HepG2 (cell line): Measurements from ENCODE around the gene RNF148. TPM values are rescaled to one million over a fixed set of nuclear protein-coding genes. Genes with fewer than 3 reads are reported as not detected.

Experiments
- ATAC-seq: fragments of 200-7000 bp; cut with Tn5 transposase; 3 replicates; pipeline ENCODE4 v1.9.1; 2020; ENCODE audit warnings: mild to moderate bottlenecking, moderate library complexity
- BruUV-seq: library from RNA; stranded (reverse); fragments of 400-500 nt; replicated peaks from 2 replicates; lab custom pipeline; 2021; lab: Mats Ljungman, UMichigan
- CTCF ChIA-PET: fragments of 300-600 bp; formaldehyde crosslinking; extraction: SDS; loops from one replicate; lab custom pipeline; 2021; ENCODE audit warnings: low total read pairs, inconsistent platforms, low intra/inter-chr PET ratio; lab: Yijun Ruan, JAX
- POLR2A ChIA-PET: fragments of 350-600 bp; sonication (Branson Sonifier 250); formaldehyde crosslinking; loops from one replicate; lab custom pipeline; 2020; ENCODE audit warnings: antibody characterized with exemption, inconsistent platforms; lab: Yijun Ruan, JAX
- DNase-seq: peaks from one replicate; pipeline ENCODE4 v3.0.0-alpha.2; 2015; ENCODE audit warnings: low spot score
- FAIRE-seq: peaks from 3 replicates; lab custom pipeline; 2011; peaks lifted over from hg19 to GRCh38; lab: Jason Lieb, UNC
- H2AFZ ChIP-seq: one replicate; pipeline ENCODE4 v1.6.1; 2011; ENCODE audit warnings: low read length, inconsistent platforms
- H3K27ac ChIP-seq: fragments of 300-600 bp; 3 replicates; pipeline ENCODE4 v1.8.0; 2011; ENCODE audit warnings: mixed run types, mild to moderate bottlenecking, mixed read lengths, low read length, inconsistent platforms; ENCODE audit not compliant: insufficient read depth; ENCODE audit errors: extremely low read length
- H3K27me3 ChIP-seq, 2 experiments: fragments of 200-600 bp in 1 of 2; 2 replicates in 1 of 2; 3 replicates in 1 of 2; pipeline versions ENCODE4 v1.6.0 to v1.8.0; 2011; ENCODE audit warnings: low read length in 2 of 2, mild to moderate bottlenecking in 2 of 2, moderate library complexity in 2 of 2, inconsistent platforms in 1 of 2; ENCODE audit not compliant: insufficient read depth in 2 of 2, control insufficient read depth in 1 of 2
- H3K36me3 ChIP-seq, 2 experiments: fragments of 200-600 bp in 1 of 2; replicated peaks in 1 of 2; 2 replicates in 1 of 2; 3 replicates in 1 of 2; pipeline versions ENCODE4 v1.5.1 to v1.8.0; 2011; ENCODE audit warnings: low read length in 2 of 2, inconsistent platforms in 1 of 2; ENCODE audit not compliant: insufficient read depth in 2 of 2, control insufficient read depth in 1 of 2
- H3K4me1 ChIP-seq: 2 replicates; pipeline ENCODE4 v1.5.1; 2012; ENCODE audit warnings: low read length, inconsistent platforms; ENCODE audit not compliant: insufficient read depth
- H3K4me2 ChIP-seq: 2 replicates; pipeline ENCODE4 v1.6.0; 2011; ENCODE audit warnings: low read depth, low read length, inconsistent platforms
- H3K4me3 ChIP-seq, 3 experiments: fragments of 200-600 bp in 1 of 3; sonication (generic), shearing (Covaris generic) in 1 of 3; replicated peaks in 1 of 3; 2 replicates each; pipeline ENCODE4 v1.5.1; 2011 to 2016; ENCODE audit warnings: low read length in 3 of 3, inconsistent platforms in 2 of 3, low read depth in 2 of 3, mild to moderate bottlenecking in 2 of 3, control low read depth in 1 of 3, mixed read lengths in 1 of 3; ENCODE audit not compliant: insufficient read depth in 1 of 3
- H3K79me2 ChIP-seq: one replicate; pipeline ENCODE4 v1.6.1; 2011; ENCODE audit warnings: low read length, inconsistent platforms; ENCODE audit not compliant: insufficient read depth
- H3K9ac ChIP-seq: 2 replicates; pipeline ENCODE4 v1.6.0; 2011; ENCODE audit warnings: mild to moderate bottlenecking, low read depth, low read length, inconsistent platforms; ENCODE audit not compliant: insufficient read depth
- H3K9me3 ChIP-seq: 2 replicates; pipeline ENCODE4 v1.5.1; 2012; ENCODE audit warnings: mild to moderate bottlenecking, low read length
- H4K20me1 ChIP-seq: 2 replicates; pipeline ENCODE4 v1.6.0; 2011; ENCODE audit warnings: inconsistent platforms, mild to moderate bottlenecking, low read length, moderate library complexity; ENCODE audit not compliant: insufficient read depth
- E2F5 ChIP-seq: sonication (generic); formaldehyde crosslinking; conservative IDR thresholded peaks from 2 replicates; pipeline ENCODE4 v1.4.0; 2020; ENCODE audit warnings: missing genetic modification reagents
- HIVEP1 ChIP-seq: sonication (generic); formaldehyde crosslinking; IDR thresholded peaks from 2 replicates; pipeline ENCODE4 v1.4.0; 2020; ENCODE audit warnings: mild to moderate bottlenecking, missing genetic modification reagents
- RNF2 ChIP-seq: fragments of 450-650 bp; conservative IDR thresholded peaks from 2 replicates; pipeline ENCODE4 v1.6.1; 2016; ENCODE audit warnings: low read depth
- SAFB2 ChIP-seq: sonication (generic); formaldehyde crosslinking; IDR thresholded peaks from 2 replicates; pipeline ENCODE4 v1.5.1; 2020; ENCODE audit warnings: missing genetic modification reagents, low read depth, mild to moderate bottlenecking, borderline replicate concordance
- SMAD9 ChIP-seq: sonication (generic); formaldehyde crosslinking; IDR thresholded peaks from 2 replicates; pipeline ENCODE4 v1.5.1; 2020; ENCODE audit warnings: mild to moderate bottlenecking, missing genetic modification reagents
- SUZ12 ChIP-seq: fragments of 150-350 bp; IDR thresholded peaks from 2 replicates; pipeline ENCODE4 v1.6.1; 2014; ENCODE audit warnings: low read depth, low read length
- TEAD3 ChIP-seq: optimal IDR thresholded peaks from 2 replicates; pipeline ENCODE3; 2016; ENCODE audit warnings: borderline replicate concordance
- TFDP1 ChIP-seq: IDR thresholded peaks from 2 replicates; pipeline ENCODE4 v1.6.1; 2016; ENCODE audit warnings: missing compliant biosample characterization, missing genetic modification reagents, borderline replicate concordance
- ZFP62 ChIP-seq: sonication (generic); formaldehyde crosslinking; IDR thresholded peaks from 2 replicates; pipeline ENCODE4 v1.4.0; 2020; ENCODE audit warnings: missing genetic modification reagents
- ZKSCAN5 ChIP-seq: sonication (generic); formaldehyde crosslinking; IDR thresholded peaks from 2 replicates; pipeline ENCODE4 v1.5.1; 2020; ENCODE audit warnings: mild to moderate bottlenecking, missing genetic modification reagents
- ZNF234 ChIP-seq: sonication (generic); formaldehyde crosslinking; conservative IDR thresholded peaks from 2 replicates; pipeline ENCODE4 v1.5.1; 2020; ENCODE audit warnings: mild to moderate bottlenecking, missing genetic modification reagents
- ZNF441 ChIP-seq: sonication (generic); formaldehyde crosslinking; IDR thresholded peaks from 2 replicates; pipeline ENCODE4 v1.7.0; 2021; ENCODE audit warnings: missing genetic modification reagents, borderline replicate concordance
- ZNF543 ChIP-seq: sonication (generic); formaldehyde crosslinking; IDR thresholded peaks from 2 replicates; pipeline ENCODE4 v1.4.0; 2020; ENCODE audit warnings: mild to moderate bottlenecking, missing genetic modification reagents
- WGBS: methylation state at CpG from one replicate; pipeline ENCODE4 v1.1.6; 2017; ENCODE audit warnings: low lambda C conversion rate; 5-methylcytosine and 5-hydroxymethylcytosine counted together
- in situ Hi-C: cut with HindIII; loops from 2 replicates; pipeline ENCODE4 v1.10.0; 2017; ENCODE audit warnings: low pct_unique_long_range_greater_than_20kb; ENCODE audit not compliant: extremely low pct_ligation_motif_present
- intact Hi-C: fragments of 100-400 bp; cut with micrococcal nuclease; formaldehyde crosslinking; loops from one replicate; pipeline ENCODE4 v1.10.0; 2022; ENCODE audit not compliant: unreplicated experiment
- polyA plus RNA-seq, 8 experiments: library from polyadenylated mRNA; depleted of rRNA in 3 of 8; stranded (reverse) in 7 of 8; unstranded in 1 of 8; fragments of >200 nt; fragmentation: Illumina TruSeq in 4 of 8; extraction: Trizol in 4 of 8; gene quantifications; 2 replicates each; pipeline versions ENCODE4 v1.2.1 to v1.2.3, GENCODE V29; 2011 to 2016; ENCODE audit warnings: low read depth in 4 of 8, missing spikeins in 1 of 8, mixed read lengths in 1 of 8; ENCODE audit not compliant: insufficient read depth in 1 of 8
- total RNA-seq, 5 experiments: library from RNA; depleted of rRNA; stranded (reverse); fragments of >200 nt; fragmentation: Illumina TruSeq; extraction: Trizol; gene quantifications; 2 replicates each; pipeline ENCODE4 v1.2.3, GENCODE V29; 2016; ENCODE audit warnings: low read depth in 1 of 5
- TF ChIP-seq, protein P1 (sequence below): sonication (generic); formaldehyde crosslinking; IDR thresholded peaks from 2 replicates; pipeline ENCODE4 v1.5.1; 2020; ENCODE audit warnings: missing genetic modification reagents, mild to moderate bottlenecking, borderline replicate concordance

The RNF148 gene
- total and polyA plus RNA-seq, 2 of the 13 experiments (the other 11 are each of a cell fraction or from before 2014, with no cell fraction given) = 0.16 to 1.6 TPM

DNA sequence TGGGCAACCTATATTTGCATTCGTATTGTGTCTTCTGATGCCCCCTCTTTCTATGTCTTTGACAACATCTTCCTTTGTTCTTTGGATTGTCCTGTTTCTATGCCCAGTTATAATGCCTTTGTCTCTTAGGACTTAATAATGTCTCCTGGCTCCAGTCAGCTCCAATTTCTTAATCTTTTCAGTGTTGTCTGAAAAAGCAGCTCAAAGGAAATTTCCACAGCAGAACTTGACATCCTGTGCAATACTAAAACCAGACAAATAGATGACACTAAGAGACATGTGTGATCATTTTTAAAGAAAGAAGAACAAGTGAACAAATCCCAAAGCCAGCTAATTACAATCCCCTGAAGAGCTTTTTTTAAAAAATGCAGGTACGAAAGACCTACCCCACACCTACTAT lies 47.7 kb upstream of the RNF148 start (continued):
- no peak for TF ChIP-seq E2F5
- TF ChIP-seq, all 625 proteins: peak for 0

- H3K27me3 ChIP-seq = no peaks in the 10 kb centered on the region
- ChIA-PET CTCF (no interaction called here), POLR2A (no interaction called here)
- BruUV-seq = no TSS peak
- H3K79me2 ChIP-seq = peaks cover 4% of the 10 kb centered on the region
- no peak overlapping the region for H3K9ac ChIP-seq
- no peak overlapping the region for H3K4me2 ChIP-seq
- WGBS = 100% methylated on average over 2 of the region's 2 CpGs
- no peak overlapping the region for H3K4me3 ChIP-seq
- no peak for ATAC-seq
- H3K36me3 ChIP-seq = no peaks in the 10 kb centered on the region; a peak in 1 of 5 replicates
- H4K20me1 ChIP-seq = no peaks in the 10 kb centered on the region
- TF ChIP-seq ZNF441 (CRISPR knock-in tag) (no peak), RNF2 (no peak), SUZ12 (no peak), SAFB2 (CRISPR knock-in tag) (no peak), ZKSCAN5 (CRISPR knock-in tag) (no peak), SMAD9 (no peak), TEAD3 (CRISPR knock-in tag) (no peak), TFDP1 (CRISPR knock-in tag) (no peak), ZFP62 (CRISPR knock-in tag) (no peak), HIVEP1 (no peak), ZNF543 (CRISPR knock-in tag) (no peak), ZNF234 (CRISPR knock-in tag) (no peak)
- TF ChIP-seq, protein P1, sequence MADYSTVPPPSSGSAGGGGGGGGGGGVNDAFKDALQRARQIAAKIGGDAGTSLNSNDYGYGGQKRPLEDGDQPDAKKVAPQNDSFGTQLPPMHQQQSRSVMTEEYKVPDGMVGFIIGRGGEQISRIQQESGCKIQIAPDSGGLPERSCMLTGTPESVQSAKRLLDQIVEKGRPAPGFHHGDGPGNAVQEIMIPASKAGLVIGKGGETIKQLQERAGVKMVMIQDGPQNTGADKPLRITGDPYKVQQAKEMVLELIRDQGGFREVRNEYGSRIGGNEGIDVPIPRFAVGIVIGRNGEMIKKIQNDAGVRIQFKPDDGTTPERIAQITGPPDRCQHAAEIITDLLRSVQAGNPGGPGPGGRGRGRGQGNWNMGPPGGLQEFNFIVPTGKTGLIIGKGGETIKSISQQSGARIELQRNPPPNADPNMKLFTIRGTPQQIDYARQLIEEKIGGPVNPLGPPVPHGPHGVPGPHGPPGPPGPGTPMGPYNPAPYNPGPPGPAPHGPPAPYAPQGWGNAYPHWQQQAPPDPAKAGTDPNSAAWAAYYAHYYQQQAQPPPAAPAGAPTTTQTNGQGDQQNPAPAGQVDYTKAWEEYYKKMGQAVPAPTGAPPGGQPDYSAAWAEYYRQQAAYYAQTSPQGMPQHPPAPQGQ (CRISPR knock-in tag) = no peak
- no peak for FAIRE-seq
- H3K4me1 ChIP-seq = peaks cover 27% of the 10 kb centered on the region
- H2AFZ ChIP-seq = no peak overlapping the region
- DNase-seq = no peak
- intact Hi-C loops (no loop called here), in situ Hi-C loops (no loop called here)
- H3K9me3 ChIP-seq = no peaks in the 10 kb centered on the region
- no peak overlapping the region for H3K27ac ChIP-seq
Measured at GRCh38 chr7:122748195-122748594, 45.5 kb upstream of the RNF148 start.
